Measurements from ENCODE around the gene CFAP299.

CFAP299 gene

DNA sequence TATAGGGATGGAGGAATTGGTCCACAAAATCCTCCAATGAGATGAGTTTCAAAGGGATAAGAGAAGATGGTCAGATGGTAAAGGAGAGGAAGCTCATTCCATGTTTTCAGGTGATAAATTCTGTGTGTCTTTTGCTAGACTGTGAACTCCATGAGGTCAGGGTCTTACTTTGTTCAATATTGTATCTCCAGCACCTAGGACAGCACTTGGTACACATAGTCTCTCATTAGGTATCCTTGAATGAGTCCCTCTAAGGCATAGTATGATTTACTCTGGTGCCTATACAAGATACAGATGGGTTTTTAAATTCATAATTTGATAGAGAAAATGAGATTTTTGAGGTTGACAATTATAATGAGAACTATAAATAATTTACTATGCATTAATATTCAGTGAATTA lies 510.7 kb downstream of the CFAP299 start:
- no peaks in the 10 kb centered on the region for H3K9me2 ChIP-seq (replicated peaks; ENCODE audit: insufficient read depth, low read length)
- no peak overlapping the region for H3K4me2 ChIP-seq (ENCODE audit: low read depth, low read length)
- no peak overlapping the region for H2AFZ ChIP-seq (ENCODE audit: low read length)
- H3K4me3 ChIP-seq (ENCODE audit: low read length): no peak overlapping the region
- no peaks in the 10 kb centered on the region for H3K9me3 ChIP-seq (replicated peaks; ENCODE audit: insufficient read depth, low read length)
- H3K9ac ChIP-seq (ENCODE audit: low read length): no peak overlapping the region
- H4K20me1 ChIP-seq (ENCODE audit: insufficient read depth, low read length): no peaks in the 10 kb centered on the region
- no peak overlapping the region for H3K27ac ChIP-seq (ENCODE audit: low read length)
- H3K27me3 ChIP-seq (replicated peaks; ENCODE audit: insufficient read depth, low read length): no peaks in the 10 kb centered on the region
- no peaks in the 10 kb centered on the region for H3K79me2 ChIP-seq (ENCODE audit: low read length)
- H3K4me1 ChIP-seq (ENCODE audit: low read length): no peaks in the 10 kb centered on the region
- H3K36me3 ChIP-seq (replicated peaks; ENCODE audit: insufficient read depth, low read length): no peaks in the 10 kb centered on the region
- TF ChIP-seq EZH2 (optimal IDR thresholded peaks at IDR 0.05; ENCODE audit: low read depth, low read length) (no peak), EZH2phosphoT487 (IDR thresholded peaks at IDR 0.05; ENCODE audit: low read length) (no peak)
- TF ChIP-seq, protein P1, sequence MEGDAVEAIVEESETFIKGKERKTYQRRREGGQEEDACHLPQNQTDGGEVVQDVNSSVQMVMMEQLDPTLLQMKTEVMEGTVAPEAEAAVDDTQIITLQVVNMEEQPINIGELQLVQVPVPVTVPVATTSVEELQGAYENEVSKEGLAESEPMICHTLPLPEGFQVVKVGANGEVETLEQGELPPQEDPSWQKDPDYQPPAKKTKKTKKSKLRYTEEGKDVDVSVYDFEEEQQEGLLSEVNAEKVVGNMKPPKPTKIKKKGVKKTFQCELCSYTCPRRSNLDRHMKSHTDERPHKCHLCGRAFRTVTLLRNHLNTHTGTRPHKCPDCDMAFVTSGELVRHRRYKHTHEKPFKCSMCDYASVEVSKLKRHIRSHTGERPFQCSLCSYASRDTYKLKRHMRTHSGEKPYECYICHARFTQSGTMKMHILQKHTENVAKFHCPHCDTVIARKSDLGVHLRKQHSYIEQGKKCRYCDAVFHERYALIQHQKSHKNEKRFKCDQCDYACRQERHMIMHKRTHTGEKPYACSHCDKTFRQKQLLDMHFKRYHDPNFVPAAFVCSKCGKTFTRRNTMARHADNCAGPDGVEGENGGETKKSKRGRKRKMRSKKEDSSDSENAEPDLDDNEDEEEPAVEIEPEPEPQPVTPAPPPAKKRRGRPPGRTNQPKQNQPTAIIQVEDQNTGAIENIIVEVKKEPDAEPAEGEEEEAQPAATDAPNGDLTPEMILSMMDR (IDR thresholded peaks at IDR 0.05; ENCODE audit: low read length): no peak
- H3F3A ChIP-seq (ENCODE audit: insufficient read depth, low read length): no peaks in the 10 kb centered on the region
- DNase-seq: no peak

- no peaks in the 10 kb centered on the region for H3K79me2 ChIP-seq (ENCODE audit: low read length)
- H3F3A ChIP-seq (ENCODE audit: insufficient read depth, low read length): no peaks in the 10 kb centered on the region
- H3K36me3 ChIP-seq (replicated peaks; ENCODE audit: insufficient read depth, low read length): no peaks in the 10 kb centered on the region
- no peaks in the 10 kb centered on the region for H3K9me2 ChIP-seq (replicated peaks; ENCODE audit: insufficient read depth, low read length)
- H2AFZ ChIP-seq (ENCODE audit: low read length): no peak overlapping the region
- no peaks in the 10 kb centered on the region for H3K27me3 ChIP-seq (replicated peaks; ENCODE audit: insufficient read depth, low read length)
- no peak overlapping the region for H3K4me2 ChIP-seq (ENCODE audit: low read depth, low read length)
- H3K9ac ChIP-seq (ENCODE audit: low read length): no peak overlapping the region
- no peak overlapping the region for H3K27ac ChIP-seq (ENCODE audit: low read length)
- H3K9me3 ChIP-seq (replicated peaks; ENCODE audit: insufficient read depth, low read length): no peaks in the 10 kb centered on the region
- TF ChIP-seq, protein P1 (IDR thresholded peaks at IDR 0.05; ENCODE audit: low read length): no peak
- TF ChIP-seq EZH2 (optimal IDR thresholded peaks at IDR 0.05; ENCODE audit: low read depth, low read length) (no peak), EZH2phosphoT487 (IDR thresholded peaks at IDR 0.05; ENCODE audit: low read length) (no peak)
- H3K4me1 ChIP-seq (ENCODE audit: low read length): no peaks in the 10 kb centered on the region
- H3K4me3 ChIP-seq (ENCODE audit: low read length): no peak overlapping the region
- no peaks in the 10 kb centered on the region for H4K20me1 ChIP-seq (ENCODE audit: insufficient read depth, low read length)
- no peak for DNase-seq
These were observed 516.5 kb downstream of the CFAP299 start for GRCh38 chr4:80852061-80852460.

- no peaks in the 10 kb centered on the region for H3K9me2 ChIP-seq (replicated peaks; ENCODE audit: insufficient read depth, low read length)
- H3K4me2 ChIP-seq (ENCODE audit: low read depth, low read length): no peak overlapping the region
- H3K9ac ChIP-seq (ENCODE audit: low read length): no peak overlapping the region
- no peaks in the 10 kb centered on the region for H3F3A ChIP-seq (ENCODE audit: insufficient read depth, low read length)
- no peak overlapping the region for H2AFZ ChIP-seq (ENCODE audit: low read length)
- H3K4me3 ChIP-seq (ENCODE audit: low read length): no peak overlapping the region
- TF ChIP-seq EZH2phosphoT487 (IDR thresholded peaks at IDR 0.05; ENCODE audit: low read length): no peak
- no peak for TF ChIP-seq EZH2 (optimal IDR thresholded peaks at IDR 0.05; ENCODE audit: low read depth, low read length)
- H3K79me2 ChIP-seq (ENCODE audit: low read length): no peaks in the 10 kb centered on the region
- no peaks in the 10 kb centered on the region for H3K9me3 ChIP-seq (replicated peaks; ENCODE audit: insufficient read depth, low read length)
- no peaks in the 10 kb centered on the region for H3K36me3 ChIP-seq (replicated peaks; ENCODE audit: insufficient read depth, low read length)
- no peak for DNase-seq
- H3K4me1 ChIP-seq (ENCODE audit: low read length): no peaks in the 10 kb centered on the region
- H3K27me3 ChIP-seq (replicated peaks; ENCODE audit: insufficient read depth, low read length): no peaks in the 10 kb centered on the region
- H3K27ac ChIP-seq (ENCODE audit: low read length): no peak overlapping the region
- H4K20me1 ChIP-seq (ENCODE audit: insufficient read depth, low read length): no peaks in the 10 kb centered on the region
These were observed 538.0 kb downstream of the CFAP299 start for GRCh38 chr4:80873571-80873970.

DNA sequence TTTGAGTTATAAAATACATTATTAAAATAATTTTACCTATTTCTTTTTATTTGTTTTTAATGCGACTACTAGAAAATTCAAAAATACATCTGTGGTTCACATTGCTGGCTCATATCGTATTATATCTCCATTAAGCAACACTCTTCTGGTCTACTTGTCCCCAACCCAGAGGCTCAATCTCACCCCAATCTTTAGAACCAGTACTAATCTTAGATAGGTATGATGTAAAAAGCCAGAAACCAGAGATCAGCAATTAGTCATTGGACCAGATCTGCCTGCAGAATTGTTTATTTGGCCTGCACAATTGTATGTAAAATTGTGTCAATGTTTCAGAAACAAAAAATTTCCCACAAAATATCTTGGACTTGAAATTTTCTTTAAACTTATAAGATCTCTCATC lies 539.4 kb downstream of the CFAP299 start:
- no peaks in the 10 kb centered on the region for H3K9me3 ChIP-seq (replicated peaks; ENCODE audit: insufficient read depth, low read length)
- no peak overlapping the region for H3K4me3 ChIP-seq (ENCODE audit: low read length)
- no peaks in the 10 kb centered on the region for H3K79me2 ChIP-seq (ENCODE audit: low read length)
- no peak for DNase-seq
- H2AFZ ChIP-seq (ENCODE audit: low read length): no peak overlapping the region
- H3K9ac ChIP-seq (ENCODE audit: low read length): no peak overlapping the region
- no peak overlapping the region for H3K4me2 ChIP-seq (ENCODE audit: low read depth, low read length)
- no peaks in the 10 kb centered on the region for H3K9me2 ChIP-seq (replicated peaks; ENCODE audit: insufficient read depth, low read length)
- no peak overlapping the region for H3K27ac ChIP-seq (ENCODE audit: low read length)
- H3K27me3 ChIP-seq (replicated peaks; ENCODE audit: insufficient read depth, low read length): no peaks in the 10 kb centered on the region
- TF ChIP-seq EZH2phosphoT487 (IDR thresholded peaks at IDR 0.05; ENCODE audit: low read length) (no peak), EZH2 (optimal IDR thresholded peaks at IDR 0.05; ENCODE audit: low read depth, low read length) (no peak)
- TF ChIP-seq, protein P1 (IDR thresholded peaks at IDR 0.05; ENCODE audit: low read length): no peak
- no peaks in the 10 kb centered on the region for H3F3A ChIP-seq (ENCODE audit: insufficient read depth, low read length)
- H3K36me3 ChIP-seq (replicated peaks; ENCODE audit: insufficient read depth, low read length): no peaks in the 10 kb centered on the region
- no peaks in the 10 kb centered on the region for H4K20me1 ChIP-seq (ENCODE audit: insufficient read depth, low read length)
- no peaks in the 10 kb centered on the region for H3K4me1 ChIP-seq (ENCODE audit: low read length)

All from MM.1S (cell line).